ENCODE measurements around the gene ZNF586.
"Not testable (repeated sequence)": the region's sequence is repeated elsewhere in the genome, so short reads cannot be mapped to it uniquely, and the experiment has no call there.

ZNF586 gene

DNA sequence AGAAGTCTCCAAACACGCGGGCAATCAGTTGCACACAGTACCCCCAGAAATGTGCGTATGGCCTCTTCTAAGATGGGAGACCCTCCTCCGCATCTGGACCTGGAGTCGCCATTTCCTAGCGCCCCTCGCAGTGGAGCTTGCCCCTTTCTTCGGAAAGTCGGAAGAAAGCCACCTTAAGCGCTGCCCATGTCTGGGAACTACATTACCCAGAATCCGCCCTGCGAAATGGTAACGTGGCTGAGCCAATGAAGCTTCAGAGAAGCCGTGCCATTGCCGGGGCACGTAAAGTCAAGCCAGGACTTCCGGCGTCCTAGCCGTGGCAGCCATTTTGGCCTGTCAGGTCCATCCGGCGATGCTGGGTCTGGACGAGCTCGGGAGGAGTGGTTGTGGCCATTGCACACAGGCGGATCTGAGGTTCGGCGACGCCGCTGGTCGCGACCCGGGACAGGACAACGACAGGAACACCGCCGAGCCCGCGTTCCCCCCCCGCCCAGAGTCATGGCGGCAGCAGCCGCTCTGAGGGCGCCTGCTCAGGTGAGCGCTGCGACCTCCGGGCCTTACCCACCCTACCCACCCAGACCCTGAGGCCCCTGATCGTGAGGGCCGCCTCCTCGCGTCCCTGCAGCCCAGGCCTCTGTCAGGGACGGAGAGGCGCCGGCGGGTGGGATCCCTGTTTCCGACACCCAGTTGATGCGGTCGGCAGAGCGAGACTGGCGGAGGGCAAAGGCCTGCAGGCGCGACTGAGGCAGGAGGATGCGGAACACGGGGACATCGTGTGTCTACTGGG lies at the start of gene ZNF586:
ZNF586 (plus strand) TSS at position 332 of the 787 bp plus-strand sequence; CDS start at position 499, 167 bp downstream.
- peak; percentile 90 for DNase-seq

DNA sequence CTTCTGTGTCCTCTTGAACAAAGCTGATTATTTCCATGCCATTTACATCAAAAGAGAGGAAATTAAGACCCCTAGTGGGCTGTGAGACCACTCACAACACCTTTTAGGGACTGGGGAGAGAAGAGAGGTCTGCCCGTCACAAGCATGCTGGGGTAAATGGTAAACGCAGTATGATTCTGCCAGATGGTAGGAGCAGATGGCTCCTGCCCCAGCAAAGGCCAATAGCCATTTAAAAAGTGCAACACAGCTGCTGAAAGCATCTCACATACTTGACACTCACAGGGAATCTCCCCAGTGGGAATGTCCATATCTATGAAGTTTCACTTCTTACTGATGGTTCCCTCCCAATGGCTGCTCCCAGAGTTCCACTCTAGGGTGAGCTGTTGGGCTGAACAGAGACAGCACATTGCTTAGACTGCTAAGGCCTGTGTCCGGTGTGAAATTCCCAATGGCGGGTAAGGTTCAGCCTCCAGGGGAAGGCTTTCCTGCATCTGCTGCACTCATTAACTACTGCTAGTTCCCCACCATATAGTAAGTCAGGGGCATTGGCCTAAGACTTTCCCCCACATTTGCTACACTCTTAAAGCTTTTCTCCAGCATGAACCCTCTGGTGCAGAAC lies 49.5 kb upstream of the ZNF586 start:
- DNase-seq = no peak

DNA sequence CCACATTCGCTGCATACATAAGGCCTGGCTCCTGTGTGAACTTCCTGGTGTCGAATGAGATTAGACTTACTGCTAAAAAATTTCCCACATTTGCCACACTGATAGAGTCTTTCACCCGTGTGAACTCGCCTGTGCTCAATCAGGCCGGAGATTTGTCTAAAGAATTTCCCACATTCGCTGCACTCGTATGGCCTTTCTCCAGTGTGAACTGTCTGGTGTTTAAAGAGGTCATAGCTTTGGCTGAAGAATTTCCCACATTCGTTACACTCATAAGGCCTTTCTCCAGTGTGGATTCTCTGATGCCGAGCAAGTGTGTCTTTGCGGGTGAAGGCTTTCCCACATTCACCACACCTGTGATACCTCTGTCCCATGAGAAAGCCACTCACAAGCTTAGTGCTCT lies 48.6 kb upstream of the ZNF586 start:
- no peak for DNase-seq

DNA sequence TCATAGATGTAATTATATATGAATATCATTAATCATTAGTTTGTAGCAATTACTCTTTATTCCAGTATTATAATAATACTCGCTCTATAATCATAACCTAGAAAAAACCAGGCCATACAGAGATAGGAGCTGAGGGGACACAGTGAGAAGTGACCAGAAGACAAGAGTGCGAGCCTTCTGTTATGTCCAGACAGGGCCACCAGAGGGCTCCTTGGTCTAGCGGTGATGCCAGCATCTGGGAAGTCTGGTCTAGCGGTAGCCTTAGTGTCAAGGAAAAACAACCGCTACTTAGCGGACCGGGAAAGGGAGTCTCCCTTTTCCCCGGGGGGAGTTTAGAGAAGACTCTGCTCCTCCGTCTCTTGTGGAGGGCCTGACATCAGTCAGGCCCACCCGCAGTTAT lies 31.2 kb upstream of the ZNF586 start:
- peak; percentile 18 for DNase-seq

DNA sequence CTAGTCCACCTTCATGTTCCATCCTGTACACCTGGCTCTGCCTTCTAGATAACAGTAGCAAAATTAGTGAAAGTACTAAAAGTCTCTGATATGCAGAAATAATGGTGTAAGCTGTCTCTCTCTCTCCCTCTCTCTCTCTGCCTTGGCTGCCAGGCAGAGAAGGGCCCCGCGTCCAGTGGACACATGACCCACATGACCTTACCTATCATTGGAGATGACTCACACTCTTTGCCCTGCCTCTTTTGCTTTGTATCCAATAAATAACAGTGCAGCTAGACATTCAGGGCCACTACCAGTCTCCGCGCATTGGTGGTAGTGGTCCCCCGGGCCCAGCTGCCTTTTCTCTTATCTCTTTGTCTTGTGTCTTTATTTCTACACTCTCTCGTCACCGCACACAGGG lies 30.7 kb upstream of the ZNF586 start:
- DNase-seq = not testable (repeated sequence)

DNA sequence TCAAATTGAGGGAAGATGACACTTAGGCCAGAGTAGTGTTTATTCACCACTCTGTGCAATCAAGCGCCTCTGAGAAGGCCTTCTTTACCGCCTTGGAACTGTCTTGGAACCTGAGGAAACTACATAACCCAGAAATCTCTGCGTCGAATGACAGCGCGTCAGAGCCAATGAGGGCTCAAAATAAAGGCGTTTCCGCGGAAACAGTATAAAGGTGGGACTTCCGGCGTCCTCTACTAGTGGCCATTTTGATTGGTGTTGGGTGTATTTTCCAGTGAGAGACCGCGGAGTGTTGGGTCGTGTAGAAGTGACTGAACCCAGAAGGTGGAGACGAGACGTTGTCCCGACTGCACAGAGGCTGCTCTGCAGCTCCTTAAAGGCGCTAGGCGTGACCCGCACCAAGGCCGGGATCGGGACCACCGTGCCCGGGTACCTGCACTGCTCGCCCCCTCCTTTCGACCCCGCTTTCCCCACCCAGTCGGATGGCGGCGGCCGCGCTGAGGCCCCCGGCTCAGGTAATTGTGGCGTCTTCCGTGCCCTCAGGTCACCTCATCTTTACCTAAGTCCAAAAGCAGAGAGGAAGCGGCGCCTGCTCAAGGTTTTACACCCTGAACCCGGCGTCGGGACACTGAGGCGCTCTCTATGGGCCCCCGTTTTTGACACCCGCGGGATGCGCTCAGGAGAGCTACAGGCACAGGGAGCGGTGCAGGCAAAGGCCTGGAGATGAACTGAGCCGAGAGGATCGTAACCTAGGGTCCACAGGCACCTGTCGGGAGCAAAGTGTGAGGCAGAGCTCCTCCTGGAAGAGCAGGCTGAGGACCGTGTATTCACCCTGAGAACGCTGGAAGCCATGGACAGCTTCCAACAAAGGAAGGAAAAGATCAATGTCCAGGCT lies 22.6 kb upstream of the ZNF586 start, which contains the start of gene ZNF776:
ZNF776 (plus strand) TSS at position 236 of the 892 bp plus-strand sequence; CDS start at position 480, 244 bp downstream.
- peak; percentile 84 for DNase-seq

DNA sequence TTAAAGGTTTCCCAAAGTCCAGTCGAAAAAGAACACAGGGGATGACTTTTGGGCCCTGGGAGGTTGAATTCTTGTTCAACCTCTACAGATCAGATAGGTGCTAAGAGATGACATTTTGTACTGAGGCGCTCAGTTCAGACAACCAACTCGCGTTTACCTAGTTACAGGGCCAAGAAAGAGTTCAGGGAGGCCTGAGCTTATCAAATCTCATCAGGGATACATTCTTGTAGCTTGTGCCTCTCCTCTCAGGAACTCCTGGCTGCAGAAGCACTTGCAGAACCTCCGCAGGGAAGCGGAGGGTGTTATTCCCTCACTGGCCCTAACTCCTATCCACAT lies 22.0 kb upstream of the ZNF586 start:
- no peak for DNase-seq

DNA sequence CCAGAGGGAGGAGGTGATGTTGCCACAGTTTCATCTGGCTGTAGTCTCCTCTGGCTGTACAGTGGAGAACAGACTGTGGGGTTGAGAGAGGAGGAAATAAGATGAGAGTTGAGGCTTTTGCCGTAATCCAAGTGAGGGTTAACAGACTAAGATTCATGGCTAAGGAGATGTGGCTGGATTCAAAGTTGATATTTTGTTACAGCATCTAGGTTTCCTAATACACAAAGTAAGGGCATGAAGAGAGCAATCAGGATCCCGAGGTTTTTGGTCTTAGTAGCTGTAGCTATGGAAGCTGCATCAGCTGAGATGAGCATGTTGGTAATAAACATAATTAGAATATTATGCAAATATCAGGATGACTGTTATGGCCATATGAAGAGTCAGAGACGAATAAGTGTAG lies 21.4 kb upstream of the ZNF586 start:
- no peak for DNase-seq

DNA sequence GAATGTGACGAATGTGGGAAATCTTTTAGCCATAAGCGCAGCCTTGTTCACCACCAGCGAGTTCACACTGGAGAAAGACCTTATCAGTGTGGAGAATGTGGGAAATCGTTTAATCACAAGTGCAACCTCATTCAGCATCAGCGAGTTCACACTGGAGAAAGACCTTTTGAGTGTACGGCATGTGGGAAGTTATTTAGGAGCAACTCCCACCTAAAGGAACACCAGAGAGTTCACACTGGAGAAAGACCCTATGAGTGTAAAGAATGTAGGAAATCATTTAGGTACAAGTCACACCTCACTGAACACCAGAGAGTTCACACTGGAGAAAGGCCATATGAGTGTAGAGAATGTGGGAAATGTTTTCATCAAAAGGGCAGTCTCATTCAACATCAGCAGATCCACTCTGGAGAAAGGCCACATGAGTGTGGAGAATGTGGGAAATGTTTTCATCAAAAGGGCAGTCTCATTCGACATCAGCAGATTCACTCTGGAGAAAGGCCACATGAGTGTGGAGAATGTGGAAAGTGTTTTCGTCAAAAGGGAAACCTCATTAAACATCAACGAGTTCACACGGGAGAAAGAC lies 15.3 kb upstream of the ZNF586 start:
- no peak for DNase-seq

DNA sequence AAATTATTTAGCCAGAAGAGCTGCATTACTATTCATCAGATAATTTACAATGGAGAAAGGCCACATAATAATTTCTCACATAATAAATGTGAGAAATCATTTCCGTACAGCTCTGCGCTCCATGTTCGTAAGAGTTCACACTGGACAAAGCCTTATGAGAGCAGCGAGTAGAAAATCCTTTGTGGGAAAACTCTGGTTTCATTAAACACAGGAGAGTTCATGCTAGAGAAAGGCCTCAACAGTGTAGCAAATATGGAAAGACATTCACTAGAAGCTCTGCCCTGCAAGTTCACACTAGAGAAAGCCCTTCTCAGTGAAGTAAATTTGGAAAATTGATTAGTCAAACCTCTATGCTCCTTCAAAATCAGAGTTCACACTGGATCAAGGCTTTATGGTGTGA lies 14.4 kb upstream of the ZNF586 start:
- DNase-seq = no peak

DNA sequence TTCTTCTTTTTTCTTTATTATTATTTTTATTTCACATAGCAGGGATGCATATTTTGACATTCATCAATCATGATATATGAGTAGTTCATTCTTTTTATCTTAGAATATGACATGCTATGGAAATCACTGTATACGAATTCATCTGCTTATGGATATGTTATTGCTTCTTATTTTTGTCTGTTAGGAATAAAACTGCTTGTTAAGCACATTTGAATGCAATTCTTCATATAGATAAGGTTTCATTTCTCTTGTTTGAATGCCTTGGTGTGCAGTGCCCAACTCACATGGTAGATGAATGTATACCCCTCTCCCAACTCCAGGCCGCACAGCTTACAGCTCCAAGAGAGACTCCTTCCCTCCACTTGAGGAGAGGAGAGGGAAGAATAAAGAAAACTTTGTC lies 11.5 kb upstream of the ZNF586 start:
- DNase-seq = no peak

DNA sequence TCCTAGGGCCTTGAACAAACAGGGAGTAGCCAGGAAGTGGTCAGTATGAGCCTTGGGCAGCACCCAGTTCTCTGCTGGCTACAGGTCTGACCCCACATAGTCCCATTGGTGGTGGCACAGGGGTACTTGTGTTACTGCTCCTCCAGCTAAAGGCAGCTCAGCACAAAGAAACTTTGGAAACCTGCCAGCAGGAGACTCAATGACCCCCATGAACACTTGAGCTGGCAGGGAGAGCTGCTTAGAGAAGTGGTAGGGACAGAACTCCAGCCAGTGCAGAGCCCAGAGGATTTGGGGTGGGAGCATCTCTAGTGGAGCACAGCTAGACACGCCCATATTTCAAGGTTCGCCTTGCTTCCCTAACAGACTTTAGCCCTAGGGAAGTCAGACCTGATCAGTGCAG lies 10.4 kb upstream of the ZNF586 start:
- no peak for DNase-seq

DNA sequence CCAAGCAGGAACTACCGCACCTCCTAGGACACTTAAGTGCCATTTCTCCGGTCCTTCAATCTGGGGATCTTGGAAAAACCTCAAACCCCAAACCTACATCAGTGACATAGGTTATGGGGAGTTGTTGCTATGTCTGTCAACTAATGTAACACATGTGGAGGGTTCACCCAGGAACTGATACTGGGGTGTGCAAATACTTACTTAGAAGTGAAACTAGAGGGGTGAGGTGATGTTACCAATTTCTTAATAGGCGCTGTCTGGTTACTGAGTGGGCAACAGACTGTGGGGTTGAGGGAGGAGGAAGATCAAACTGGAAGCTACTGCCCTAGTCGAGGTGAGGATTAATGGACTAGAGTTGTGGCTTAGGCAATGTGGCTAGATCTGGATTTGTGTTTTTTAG lies 1.9 kb downstream of the ZNF586 start:
- DNase-seq = no peak

DNA sequence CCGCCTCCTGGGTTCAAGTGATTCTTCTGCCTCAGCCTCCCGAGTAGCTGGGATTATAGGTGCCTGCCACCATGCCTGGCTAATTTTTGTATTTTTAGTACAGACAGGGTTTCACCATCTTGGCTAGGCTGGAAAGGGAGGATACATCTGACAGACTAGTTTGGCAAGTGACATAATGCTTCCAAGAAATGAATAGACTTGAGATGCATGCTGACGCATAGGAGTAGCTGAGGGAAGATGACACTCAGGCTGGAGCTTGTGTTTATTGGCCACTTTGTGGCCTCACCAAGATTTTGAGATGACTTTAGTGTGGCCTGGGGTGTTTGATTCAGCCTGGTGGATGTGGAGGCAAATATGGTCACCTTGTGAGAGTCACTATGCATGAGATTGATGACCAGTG lies 4.0 kb downstream of the ZNF586 start:
- DNase-seq = no peak

DNA sequence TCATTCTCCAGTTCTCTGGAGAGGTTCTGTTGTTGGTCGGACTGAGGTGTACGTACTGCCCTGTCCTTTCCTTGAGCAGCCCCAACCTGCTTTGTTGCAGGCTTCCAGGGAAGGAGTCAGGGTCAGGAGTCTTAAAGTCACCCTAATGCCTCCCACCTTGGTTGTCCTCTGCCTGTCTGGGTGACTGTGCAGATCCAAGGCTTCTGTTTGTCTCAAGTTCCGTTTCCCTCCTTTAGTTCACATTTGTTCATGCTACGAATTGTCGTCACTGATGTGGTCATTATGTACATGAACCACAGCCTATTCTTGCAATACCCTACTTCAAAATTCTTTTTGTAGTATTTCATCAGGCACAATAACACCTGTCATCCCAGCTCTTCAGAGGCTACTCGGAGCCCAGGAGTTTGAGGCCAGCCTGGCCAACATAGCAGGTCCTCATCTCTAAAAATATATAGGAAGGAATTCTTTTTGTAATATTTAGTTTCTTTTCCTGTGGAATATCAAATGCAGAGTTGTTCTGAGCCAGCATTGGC lies 7.4 kb downstream of the ZNF586 start:
- DNase-seq = no peak

DNA sequence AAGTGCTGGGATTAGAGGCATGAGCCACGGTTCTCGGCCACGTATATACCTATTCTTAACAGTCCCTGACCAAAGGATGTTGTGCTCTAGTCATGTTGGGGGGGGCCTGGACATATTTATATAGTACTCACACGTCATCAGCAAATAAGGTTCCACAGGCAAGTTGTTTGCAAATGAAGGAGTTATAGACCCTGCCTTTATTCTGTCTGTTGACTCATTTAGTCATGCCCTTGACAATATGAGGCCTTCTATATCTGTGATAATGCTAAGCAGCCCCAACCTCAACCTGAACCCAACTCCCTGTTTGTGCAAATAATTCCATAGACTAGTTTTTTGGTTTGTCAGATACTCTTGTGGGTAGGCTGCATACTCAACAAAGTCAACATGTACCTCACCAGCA lies 8.9 kb downstream of the ZNF586 start:
- DNase-seq = no peak

DNA sequence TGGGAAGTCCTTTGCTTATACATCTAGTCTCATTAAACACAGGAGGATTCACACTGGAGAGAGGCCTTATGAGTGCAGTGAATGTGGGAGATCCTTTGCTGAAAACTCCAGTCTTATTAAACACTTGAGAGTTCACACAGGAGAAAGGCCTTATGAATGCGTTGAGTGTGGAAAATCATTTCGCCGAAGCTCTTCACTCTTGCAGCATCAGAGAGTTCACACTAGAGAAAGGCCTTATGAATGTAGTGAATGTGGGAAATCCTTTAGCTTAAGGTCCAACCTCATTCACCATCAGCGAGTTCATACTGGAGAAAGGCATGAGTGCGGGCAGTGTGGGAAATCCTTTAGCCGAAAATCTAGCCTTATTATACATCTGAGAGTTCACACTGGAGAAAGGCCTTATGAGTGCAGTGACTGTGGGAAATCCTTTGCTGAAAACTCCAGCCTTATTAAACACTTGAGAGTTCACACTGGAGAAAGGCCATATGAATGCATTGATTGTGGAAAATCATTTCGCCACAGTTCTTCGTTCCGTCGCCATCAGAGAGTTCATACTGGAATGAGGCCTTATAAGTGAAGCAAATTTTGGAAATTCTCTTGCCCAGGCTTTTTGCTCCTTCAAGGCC lies 9.9 kb downstream of the ZNF586 start:
- no peak for DNase-seq

DNA sequence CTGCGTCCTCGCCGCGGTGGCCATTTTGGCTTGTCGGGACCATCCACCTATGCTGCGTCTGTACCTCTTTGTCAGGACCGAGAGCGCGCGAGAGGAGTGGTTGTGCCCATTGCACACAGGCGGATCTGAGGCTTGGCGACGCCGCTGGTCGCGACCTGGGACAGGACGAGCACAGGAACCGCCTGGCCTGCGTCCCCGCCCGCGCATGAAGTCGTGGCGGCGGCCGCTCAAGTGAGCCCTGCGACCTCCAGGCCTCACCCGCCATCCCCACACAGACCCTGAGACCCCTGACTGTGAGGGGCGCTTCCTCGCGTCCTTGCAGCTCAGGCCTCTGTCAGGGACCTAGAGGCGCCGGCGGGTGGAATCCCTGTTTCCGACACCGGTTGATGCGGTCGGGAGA lies 16.8 kb downstream of the ZNF586 start:
- DNase-seq = no peak

DNA sequence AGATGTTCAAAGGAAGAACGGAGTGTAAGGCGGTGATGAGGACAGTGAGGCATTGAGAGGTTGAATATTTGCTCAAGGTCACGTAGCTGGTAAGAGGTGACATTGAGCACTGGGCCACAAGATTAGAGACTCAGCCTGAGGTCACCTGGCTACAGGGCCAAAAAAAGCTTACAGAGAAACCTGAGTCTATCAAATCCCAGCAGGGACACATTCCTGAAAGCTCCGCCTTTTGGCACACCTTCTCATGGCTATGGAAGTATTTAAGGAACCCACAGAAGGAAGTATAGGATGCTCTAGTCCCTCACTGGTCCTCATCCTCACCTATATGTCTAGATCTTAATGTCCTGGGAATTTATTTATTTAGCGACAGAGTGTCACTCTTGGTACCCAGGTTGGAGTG lies 17.4 kb downstream of the ZNF586 start:
- no peak for DNase-seq

DNA sequence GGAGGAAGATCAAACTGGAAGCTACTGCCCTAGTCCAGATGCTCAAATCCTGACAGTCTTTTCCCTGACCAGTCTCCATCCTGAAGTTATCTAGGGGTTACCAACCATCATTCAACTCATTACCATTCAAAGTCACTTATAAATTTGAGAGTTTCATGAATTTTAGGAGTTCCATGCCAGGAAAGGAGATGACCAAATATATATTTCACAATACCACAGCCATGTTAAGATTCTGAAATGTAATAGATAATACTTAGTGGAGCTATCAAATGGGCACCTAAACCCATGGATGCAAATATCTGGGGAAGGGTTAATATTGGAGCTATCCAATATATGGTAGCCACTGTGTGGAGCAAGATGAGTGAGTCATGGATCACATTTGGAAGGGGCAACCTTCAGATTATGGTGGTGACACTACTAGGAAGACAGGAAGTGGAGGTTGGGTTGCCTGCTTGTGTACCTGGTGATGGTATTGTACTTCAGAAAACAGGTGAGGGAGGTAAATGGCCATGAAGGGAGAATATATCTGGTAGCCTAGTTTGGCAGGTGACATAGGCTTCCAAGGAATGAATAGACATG lies 18.7 kb downstream of the ZNF586 start:
- no peak for DNase-seq

DNA sequence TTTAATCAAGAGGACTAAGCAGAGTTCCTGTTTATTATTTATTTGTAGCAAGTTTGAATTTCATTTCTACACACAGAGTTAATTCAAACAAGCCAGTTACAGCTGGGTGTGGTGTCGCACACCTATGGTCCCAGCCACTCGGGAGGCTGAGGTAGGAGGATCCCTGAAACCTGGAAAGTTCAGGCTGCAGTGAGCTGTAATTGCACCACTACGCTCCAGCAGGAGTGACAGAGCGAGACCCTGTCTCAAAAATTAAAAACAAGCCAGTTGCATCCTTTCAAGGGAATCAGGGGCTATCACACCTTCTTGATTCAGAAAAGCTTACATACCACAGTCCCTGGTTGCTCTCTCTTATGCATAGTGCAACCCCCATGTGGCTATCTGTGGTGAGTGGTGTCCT lies 19.8 kb downstream of the ZNF586 start:
- DNase-seq = no peak

DNA sequence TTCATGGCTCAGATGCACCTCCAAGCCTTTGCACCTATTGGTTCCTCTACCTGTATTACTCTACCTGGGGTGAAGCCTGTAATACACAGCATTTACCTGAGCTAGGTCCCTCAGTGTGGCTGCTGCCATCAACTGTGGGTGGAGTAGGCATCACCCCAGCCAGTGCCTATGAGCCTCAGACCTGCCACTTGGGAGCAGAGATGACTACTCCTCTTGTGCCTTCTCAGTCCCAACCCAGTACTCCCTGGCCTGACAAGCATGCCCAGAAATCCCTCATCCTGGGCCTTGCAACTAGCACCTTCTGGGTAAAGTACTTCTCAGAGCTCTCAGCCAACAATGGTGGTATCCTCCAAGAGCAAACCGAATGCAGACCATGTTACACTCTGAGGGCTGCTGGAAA lies 27.1 kb downstream of the ZNF586 start:
- DNase-seq = not testable (repeated sequence)
